HK-2 (cell line): Measurements from ENCODE around the gene ZNF148.

Experiments used
- DNase-seq: peaks from one replicate; pipeline ENCODE4 v3.0.0-alpha.2; 2018; ENCODE audit not compliant: unreplicated experiment

The ZNF148 gene

DNA sequence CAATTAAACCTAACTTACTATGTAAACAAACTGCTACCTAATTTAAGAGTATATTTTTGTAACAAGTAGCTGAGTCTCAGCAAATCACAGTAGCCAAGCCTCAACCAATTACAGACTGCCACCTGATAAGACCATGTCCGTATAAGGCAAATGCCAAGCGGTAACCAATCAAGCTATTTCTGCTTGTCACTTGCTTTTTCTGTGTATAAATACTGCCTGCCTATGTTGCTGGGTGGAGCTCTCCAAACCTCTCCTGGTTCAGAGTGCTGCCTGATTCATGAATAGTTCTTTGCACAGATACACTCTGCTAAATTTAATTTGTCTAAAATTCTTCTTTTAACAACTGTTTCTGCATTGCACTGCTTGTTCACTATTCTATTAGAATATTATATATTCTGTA lies 42.6 kb downstream of the ZNF148 start:
- DNase-seq: no peak

DNA sequence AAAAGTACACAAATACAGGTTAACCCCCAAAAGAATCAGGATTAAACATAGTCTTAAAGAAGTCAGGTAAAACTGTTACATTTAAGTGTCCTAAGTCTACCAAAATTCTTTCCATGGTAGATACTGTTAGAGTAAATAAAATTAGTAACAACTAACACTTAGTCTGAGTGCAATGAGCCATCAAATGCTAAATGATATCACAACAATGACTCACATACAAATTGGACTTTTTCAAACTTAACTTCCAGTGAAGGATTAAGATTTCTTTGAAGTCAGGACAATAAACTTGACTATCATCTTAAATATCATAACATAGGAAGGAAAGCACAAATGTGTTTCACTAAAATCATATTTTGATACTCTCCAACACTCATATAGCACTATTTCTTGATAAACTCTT lies 43.9 kb downstream of the ZNF148 start:
- no peak for DNase-seq

DNA sequence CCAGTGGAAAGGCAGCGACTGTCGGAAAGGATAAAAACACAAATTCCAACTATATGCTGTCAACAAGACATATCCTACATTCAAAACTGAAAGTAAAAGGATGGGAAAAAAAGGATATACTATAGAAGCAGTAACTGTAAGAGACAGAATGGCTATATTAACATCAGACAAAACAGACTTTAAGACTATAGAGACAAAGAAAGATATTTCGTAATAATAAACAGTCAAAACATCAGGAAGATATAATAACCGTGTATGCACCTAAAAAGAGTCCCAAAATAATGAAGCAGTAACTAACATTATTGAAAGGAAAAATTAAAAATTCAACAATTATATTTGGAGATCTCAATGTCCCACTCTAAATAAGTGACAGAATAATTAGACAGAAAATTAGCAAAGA lies 48.2 kb downstream of the ZNF148 start:
- DNase-seq: no peak

DNA sequence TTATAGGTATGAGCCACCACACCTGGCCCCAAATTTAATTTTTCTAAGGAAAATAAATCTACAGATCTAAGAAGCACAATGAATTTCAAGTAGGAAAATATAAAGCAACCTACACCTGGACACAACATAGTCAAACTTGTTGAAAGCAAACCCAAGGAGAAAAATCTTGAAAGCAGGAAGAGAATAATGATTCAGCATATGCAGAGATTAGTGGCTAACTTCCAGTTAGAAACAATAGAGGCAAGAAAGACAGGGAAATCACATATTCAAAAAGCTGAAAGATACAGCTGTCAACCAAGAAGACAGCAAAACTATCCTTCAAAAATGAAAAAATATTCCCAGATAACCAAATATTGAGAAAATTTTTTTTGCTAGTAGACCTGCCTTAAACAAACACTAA lies 49.4 kb downstream of the ZNF148 start:
- no peak for DNase-seq

DNA sequence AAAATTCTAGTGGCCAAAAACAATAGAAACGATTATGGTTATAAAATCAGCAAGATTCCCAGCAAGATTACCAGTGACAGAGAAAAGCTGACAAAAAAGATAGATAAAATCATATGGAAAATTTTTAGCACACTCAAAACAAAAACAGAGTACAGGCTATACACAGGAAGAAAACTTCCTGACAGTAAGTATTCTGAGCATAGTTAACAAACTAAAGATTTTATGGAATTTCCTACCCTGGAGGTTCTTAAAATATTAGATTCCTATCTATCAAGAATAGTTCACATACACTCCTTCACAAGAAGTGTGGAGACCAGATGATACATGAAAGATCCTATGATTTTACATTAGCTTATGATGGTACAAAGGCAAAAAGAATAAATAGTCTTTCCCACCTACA lies 50.8 kb downstream of the ZNF148 start:
- no peak for DNase-seq

DNA sequence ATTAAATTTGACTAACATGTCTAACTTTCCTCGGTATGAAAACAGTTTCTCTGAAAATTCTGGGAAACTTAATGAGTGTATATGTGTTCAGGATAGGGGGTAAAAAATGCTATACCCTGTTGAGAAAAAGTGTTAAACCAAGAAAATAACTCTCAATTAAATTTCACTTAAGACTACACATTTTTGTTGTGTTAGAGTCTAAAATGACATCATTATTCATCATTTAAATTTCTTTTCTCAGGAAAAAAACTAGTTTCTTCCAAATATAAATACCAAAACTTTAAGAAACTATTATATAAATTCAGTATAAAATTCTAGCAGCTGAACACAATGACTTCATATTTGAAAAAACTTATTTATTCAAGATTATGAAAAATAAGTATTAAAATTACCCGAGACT lies 52.2 kb downstream of the ZNF148 start:
- DNase-seq: no peak

DNA sequence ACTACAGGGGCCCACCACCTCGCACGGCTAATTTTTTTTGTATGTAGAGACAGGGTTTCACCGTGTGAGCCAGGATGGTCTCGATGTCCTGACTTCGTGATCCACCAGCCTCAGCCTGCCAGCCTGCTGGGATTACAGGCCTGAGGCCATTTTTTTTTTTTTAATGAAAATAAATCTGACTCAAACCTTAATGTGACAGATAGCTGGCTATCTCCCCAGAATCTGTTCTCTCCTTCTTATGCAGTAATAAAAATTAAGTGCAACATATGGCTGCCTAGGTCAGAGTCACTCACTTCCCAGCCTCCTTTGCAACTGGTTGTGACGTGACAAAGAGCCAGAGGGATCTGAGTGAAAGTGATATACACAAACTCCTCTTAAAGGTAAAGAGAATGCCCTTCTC lies 53.0 kb downstream of the ZNF148 start:
- DNase-seq: no peak

DNA sequence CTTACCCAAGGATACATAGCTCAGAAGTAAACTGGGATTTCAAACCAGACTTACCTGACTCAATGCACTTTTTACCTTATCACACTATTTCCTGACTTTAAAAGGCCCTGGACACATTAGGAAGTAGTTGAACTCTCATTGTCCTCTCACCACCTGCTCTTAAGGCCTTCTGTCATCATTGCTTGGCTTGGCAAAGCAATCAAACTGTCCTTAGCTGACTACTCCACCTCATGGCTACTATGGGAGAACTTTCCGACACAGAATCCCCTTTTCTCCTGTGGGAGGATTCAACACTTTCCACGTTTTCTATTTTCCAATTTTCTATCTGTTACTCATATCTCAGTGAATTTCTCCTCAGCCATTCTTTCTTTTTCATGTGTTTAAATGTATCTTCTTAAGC lies 55.4 kb downstream of the ZNF148 start:
- no peak for DNase-seq

DNA sequence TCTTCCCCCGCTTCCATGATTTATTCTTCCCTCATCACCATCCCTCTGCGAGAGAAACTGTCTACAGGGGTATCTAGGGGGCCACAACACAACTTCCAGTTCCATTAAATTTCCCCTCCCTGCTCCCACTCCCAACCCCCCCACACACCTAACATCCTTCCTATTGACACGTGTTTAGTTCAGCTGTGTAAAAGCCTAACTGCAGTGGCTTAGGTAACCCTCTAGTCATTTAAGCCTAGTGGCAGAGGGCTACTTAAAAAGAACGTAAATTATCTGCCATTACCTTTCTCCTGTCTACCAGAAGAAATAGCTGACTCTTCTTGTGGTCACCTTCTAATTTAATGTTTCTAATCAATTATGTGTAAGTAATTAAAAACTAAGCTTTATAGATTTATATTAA lies 56.3 kb downstream of the ZNF148 start:
- no peak for DNase-seq

DNA sequence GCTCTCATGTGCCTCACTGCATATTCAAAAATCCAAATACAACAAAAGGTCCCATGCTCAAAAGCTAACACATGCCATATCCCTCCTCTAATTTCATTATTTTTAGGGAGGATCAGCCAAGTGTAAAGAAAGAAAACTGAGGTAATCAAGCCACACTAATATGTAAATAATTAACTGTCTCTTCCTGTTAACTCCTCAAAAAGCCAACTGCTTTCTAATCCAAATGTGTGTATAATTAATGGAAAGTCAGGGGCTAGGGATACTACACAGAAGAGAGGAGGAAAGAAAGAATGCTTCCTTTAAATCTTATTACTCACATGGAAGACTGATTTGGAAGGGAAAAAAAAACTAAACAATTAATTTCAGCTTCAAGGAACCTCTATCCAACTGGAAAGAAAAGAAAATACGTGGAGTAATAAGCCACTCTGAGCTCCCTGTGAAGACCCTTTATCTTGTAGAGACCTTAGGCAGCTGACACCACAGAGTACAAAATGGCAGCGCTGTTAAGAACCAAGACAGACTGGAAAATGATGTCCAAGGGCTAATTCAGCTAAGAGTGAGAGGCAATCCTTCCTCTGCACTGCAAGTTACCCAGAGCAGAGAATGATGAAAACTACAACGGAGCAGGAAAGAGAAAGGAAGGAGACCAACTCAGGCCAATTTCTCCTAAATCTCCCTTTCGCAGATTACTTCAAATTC lies 56.8 kb downstream of the ZNF148 start:
- no peak for DNase-seq

DNA sequence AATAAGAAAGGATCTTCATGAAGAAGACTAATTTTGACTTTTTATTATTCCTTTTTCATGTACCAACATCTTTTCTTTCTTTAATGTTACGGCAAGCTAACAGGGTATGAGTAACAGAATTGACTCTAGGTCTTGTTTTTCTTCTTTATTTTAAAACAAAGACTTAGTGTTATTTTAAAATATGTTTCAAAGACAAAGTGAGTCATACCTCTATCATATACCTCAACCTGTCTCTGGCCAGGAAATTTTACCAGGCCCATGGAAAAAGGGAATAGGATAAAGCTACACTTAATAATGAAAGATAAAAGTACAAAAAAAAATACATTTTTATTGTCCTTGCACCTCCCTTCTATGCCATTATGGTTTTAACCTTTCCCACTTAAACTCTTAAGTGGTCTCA lies 57.4 kb downstream of the ZNF148 start:
- no peak for DNase-seq

DNA sequence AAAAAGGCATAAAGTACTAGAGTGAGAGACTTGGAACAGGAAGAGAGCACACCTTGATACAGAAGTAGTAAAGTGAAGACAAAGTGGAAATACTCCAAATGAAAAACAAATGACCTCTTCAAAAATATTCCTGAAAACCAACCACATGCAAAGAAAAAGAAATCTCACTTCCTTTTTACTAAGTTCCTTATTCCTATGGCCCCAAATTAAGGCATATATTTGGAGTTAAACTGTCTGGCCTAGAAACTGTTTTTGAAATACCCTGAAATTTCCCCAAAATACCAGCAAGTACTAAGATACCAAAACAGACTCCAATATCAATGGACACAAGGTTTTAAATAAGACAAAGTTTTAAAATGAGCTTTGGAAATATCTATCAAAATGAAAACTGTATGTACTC lies 58.2 kb downstream of the ZNF148 start:
- DNase-seq: no peak

DNA sequence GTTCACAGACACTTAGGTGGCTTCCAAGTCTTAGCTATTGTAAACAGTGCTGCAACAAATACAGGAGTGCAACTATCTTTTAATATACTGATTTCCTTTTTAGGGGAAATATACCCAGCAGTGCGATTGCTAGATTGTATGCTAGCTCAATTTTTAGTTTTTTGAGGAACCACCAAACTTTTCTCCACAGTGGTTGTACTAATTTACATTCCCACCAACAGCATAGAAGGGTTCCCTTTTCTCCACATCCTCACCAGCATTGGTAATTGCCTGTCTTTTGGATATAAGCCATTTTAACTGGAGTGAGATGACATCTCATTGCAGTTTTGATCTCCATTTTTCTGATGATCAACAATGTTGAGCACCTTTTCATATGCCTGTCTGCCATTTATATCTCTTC lies 58.9 kb downstream of the ZNF148 start:
- DNase-seq: no peak

DNA sequence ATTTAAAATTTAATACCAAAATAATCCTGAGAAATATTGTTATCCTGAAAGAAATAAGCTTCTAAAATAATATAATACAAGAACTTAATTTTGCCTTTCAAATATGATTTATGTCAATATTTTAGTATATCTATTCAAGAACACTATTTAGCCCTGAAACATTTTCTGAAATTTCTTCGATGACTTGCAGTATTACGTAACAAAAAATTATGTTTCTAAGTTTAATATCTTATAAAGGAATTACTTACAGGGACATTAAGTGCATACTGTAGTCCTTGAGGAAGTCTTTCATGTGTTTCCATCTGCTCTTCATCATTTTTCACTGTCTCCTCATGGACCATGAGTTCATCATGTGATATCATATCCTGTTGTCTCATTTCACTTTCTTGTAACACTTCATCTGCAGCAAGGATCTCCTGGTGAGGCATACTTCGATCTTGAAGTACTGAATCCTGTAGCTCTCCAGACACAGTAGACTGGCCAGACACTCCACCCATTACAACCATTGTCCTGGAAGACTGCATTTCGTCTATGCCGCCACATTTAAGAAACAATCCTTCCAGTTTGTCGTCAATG lies 62.0 kb downstream of the ZNF148 start:
- DNase-seq: no peak

DNA sequence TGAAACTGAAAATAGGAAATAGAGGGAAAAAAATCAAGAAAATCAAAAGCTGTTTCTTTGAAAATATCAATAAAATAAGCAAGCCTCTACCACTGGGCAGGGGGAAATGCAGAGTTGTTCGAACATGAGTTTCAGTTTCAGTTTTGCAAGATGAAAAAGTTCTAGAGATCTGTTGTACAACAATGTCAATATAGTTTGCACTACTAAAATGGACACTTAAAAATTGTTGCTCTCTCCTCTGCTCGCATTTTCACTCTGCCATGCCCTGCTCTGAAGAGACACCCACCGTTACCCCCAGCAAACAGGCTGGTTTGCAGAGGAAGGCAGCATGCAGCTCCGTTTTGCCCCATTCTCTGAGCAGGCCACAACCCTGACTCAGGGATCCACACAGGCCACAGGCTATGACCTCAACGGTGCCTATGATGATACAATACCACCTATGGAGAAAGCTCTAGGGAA lies 64.5 kb downstream of the ZNF148 start:
- DNase-seq: no peak

DNA sequence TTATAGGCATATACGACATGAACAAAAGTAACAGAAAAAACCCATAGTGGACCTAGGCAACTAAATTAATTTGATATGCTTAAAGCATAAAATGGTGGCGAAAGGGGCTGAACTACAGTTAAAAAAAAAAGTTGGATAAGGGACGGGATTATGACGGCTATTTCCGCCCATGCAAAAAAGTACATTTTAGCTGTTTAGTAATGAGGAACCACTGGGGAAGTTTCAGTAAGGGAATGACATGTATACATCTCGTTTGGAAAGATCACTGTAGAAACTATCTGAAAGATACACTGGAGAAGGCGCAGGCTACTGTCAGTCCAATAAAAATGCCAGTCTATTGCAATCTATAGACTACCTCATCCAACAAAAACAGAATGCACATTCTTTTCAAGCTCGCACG lies 65.6 kb downstream of the ZNF148 start:
- no peak for DNase-seq

DNA sequence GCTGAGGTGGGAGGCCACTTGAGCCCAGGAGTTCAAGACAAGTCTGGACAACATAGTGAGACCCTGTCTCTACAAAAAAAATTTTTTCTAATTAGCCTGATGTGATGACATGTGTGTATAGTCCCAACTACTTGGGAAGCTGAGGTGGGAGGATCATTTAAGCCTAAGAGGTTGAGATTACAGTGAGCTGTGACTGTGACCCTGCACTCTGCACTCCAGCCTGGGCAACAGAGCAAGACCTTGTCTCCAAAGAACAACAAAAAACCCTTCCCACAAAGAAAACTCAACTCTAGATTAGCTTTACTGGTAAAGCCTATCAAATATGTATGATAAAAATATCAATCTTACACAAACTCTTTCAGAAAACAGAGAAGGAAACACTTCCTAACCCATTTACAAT lies 68.5 kb downstream of the ZNF148 start:
- DNase-seq: no peak

DNA sequence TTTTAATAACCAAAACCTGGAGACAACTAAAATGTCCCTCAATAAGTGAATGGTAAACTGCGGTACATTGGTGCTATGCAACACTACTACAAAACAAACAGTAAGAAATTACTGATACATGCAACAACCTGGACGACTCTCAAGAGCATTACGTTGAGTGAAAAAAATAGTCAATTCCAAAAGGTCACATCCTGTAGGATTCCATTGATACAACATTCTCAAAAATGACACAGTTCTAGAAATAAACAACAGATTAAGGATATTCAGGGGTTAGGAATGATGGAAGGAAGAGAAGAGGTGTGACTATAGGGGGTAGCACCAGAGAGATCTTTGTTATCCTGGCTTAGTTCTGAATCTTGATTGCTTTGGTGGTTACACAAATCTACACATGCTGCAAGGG lies 72.2 kb downstream of the ZNF148 start:
- DNase-seq: no peak

DNA sequence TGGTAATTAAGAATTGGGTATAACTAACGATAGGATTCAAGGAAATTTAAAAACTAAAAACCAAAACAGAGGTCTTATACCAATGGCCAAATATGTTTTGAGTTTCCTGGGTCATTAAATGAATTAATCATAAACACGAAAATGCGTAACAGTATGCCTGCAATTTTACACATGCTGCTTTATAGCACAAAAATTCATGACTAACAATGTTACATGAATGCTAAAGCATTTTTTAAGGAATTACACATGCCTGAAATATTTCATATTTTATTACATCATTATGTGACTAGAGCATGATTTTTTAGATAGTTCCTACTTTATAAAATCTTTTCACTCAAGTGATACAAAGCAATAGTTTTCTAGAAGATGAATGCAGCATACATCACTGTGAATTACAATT lies 74.7 kb downstream of the ZNF148 start:
- DNase-seq: no peak

DNA sequence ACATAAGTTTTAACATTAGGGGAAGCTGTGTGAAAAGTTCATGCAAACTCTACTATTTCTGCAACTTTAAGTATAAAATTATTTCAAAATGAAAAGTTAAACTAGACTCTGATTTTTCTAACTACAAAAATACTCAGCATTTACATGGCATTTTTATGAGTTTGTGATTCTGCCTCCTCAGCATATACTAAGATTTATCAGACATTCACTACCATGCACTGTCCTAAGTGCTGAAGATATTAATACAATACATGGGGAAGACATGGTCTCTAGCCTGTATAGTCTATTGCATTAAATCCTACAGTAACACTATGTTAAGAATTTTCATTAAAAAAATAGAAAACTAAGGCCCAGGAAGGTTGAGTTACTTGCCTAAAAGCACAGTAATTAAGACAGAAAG lies 80.7 kb downstream of the ZNF148 start:
- no peak for DNase-seq

DNA sequence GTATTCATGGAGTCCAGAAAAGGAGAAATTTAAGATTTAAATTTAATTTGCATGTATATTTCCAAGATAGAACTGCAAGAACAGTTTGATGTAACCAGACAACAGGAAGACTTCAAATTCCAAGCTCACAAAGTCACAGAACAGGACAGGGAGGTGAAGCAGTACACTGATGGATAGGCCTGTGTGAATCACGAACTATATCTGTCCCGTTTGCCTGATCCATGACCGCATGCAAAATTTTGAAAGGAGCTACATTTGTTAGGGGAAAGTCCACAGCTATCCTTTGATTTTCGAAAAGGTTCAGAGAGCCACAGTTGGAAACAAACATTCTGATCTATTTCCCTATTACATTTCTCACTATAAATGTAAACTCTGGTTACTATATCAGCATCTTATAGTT lies 83.1 kb downstream of the ZNF148 start:
- no peak for DNase-seq

DNA sequence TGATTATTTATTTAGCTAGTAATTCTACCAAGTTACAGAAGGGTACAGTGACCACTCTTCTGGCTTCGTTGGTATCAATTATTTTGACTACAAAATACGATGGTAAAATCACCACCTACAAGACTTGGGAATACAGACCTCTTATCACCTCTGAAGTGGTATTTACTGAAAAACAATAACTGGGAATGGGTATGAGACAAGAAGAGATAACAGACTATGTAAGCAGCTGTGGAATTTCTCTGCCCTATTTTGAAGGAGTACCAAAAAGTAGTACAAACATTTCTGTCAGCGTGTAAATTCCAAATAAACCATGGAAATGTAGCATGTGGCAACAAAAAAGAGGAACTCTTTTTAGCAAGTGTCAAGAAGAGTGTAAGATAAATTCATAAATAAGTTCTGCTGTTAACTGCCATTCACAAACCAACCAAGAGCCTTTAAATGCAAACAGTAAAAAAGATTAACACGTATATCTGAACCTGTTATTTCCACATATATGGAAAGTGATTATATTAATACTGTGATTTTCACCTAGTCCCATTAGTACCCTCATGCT lies 85.6 kb downstream of the ZNF148 start:
- no peak for DNase-seq

DNA sequence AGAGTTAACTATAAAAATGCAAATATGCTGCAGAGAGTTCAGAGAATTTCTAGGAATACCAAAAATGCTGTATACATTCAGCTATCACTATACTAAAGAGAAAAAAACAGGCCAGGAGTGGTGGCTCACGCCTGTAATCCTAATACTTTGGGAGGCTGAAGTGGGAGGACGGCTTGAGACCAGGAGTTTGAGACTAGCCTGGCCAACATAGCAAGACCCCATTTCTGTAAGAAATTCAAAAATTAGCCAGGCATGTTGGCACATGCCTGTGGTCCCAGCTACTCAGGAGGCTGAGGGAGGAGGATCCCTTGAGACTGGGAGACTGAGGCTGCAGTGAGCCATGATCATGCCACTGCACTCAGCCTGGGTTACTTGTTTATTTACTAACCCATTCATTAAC lies 87.9 kb downstream of the ZNF148 start:
- DNase-seq: no peak

DNA sequence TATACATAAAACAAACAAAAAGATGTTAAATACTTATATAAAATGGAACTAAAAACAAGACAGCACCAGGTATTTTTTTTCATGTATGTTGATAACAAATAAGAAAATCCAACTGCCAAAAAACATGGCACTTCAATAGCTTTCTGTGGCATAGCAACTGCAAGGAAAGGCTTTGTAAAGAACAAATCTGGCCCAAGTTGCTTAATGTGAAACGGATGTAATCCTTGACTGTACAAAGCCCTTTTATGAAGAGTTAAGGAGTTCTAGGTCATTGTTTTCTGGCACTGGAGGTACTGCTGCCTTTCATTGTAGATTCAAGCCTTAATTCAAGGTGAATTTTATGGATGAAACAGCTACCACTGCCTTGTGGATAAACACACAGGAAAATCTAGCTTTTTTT lies 93.7 kb downstream of the ZNF148 start:
- no peak for DNase-seq
